ENCODE results near the gene CYP4F12.

DNA sequence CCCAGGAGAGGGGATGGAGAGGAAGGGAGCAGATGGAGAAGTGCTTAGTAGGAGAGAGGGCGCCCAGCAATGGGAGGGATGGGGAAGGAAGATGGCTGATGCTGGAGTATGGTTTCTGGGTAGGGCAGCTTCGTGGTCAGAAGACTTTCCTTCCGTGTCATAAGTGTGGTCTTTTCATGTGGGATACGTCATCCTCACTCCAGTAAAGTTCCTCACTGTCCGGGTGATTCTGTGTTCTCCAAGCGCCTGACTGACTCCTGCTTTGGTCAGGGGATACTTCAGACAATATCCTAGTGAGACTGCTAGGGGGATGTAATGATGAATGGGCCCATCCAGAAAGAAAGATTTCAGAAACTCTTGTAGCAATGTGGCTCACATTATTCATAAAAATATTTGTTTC is 61.0 kb downstream of the CYP4F12 start:
- TF ChIP-seq POLR2A (IDR thresholded peaks at IDR 0.05; ENCODE audit: low read depth, low read length) (no peak), MAX (IDR thresholded peaks at IDR 0.05; ENCODE audit: insufficient read depth, insufficient read length) (no peak), EZH2 (IDR thresholded peaks at IDR 0.05; ENCODE audit: borderline replicate concordance, low read depth, low read length, severe bottlenecking) (no peak), POLR2AphosphoS5 (IDR thresholded peaks at IDR 0.05; ENCODE audit: insufficient read depth, low read depth, low read length) (no peak)
- TF ChIP-seq, protein P1, sequence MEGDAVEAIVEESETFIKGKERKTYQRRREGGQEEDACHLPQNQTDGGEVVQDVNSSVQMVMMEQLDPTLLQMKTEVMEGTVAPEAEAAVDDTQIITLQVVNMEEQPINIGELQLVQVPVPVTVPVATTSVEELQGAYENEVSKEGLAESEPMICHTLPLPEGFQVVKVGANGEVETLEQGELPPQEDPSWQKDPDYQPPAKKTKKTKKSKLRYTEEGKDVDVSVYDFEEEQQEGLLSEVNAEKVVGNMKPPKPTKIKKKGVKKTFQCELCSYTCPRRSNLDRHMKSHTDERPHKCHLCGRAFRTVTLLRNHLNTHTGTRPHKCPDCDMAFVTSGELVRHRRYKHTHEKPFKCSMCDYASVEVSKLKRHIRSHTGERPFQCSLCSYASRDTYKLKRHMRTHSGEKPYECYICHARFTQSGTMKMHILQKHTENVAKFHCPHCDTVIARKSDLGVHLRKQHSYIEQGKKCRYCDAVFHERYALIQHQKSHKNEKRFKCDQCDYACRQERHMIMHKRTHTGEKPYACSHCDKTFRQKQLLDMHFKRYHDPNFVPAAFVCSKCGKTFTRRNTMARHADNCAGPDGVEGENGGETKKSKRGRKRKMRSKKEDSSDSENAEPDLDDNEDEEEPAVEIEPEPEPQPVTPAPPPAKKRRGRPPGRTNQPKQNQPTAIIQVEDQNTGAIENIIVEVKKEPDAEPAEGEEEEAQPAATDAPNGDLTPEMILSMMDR (IDR thresholded peaks at IDR 0.05; ENCODE audit: extremely low read depth in 1 of 2, insufficient read depth in 1 of 2, low read depth in 1 of 2, low read length in 2 of 2), result no peak
